Measurements from ENCODE around the gene CRTC1.
"Not testable (repeated sequence)": the region's sequence is repeated elsewhere in the genome, so short reads cannot be mapped to it uniquely, and the experiment has no call there.

The CRTC1 gene

GRCh38 chr19:18804643-18805042 is 121.2 kb downstream of the CRTC1 start:
- DNase-seq (ENCODE audit: low spot score), result no peak

GRCh38 chr19:18807861-18808331 is 124.4 kb downstream of the CRTC1 start:
- no peak for DNase-seq (ENCODE audit: low spot score)

GRCh38 chr19:18809149-18809868 is 125.8 kb downstream of the CRTC1 start:
- DNase-seq (ENCODE audit: low spot score), result no peak

- not testable (repeated sequence) for DNase-seq (ENCODE audit: low spot score)
Measured at GRCh38 chr19:18811638-18812037, 128.2 kb downstream of the CRTC1 start.

- no peak for DNase-seq (ENCODE audit: low spot score)
Measured at GRCh38 chr19:18814063-18814462, 130.6 kb downstream of the CRTC1 start.

GRCh38 chr19:18815673-18816072 is 132.2 kb downstream of the CRTC1 start:
- DNase-seq (ENCODE audit: low spot score), result no peak

- not testable (repeated sequence) for DNase-seq (ENCODE audit: low spot score)
Measured at GRCh38 chr19:18816645-18817044, 133.2 kb downstream of the CRTC1 start.

- DNase-seq (ENCODE audit: low spot score), result no peak
Measured at GRCh38 chr19:18817574-18817973, 134.1 kb downstream of the CRTC1 start.

- no peak for DNase-seq (ENCODE audit: low spot score)
Measured at GRCh38 chr19:18828786-18829185, 145.3 kb downstream of the CRTC1 start.

- DNase-seq (ENCODE audit: low spot score), result no peak
Measured at GRCh38 chr19:18830488-18830887, 147.0 kb downstream of the CRTC1 start.

GRCh38 chr19:18831524-18832305 is 148.2 kb downstream of the CRTC1 start, which contains the start of gene UPF1:
Gene UPF1, plus strand, starts transcription at chr19:18831959. Its CDS starts 251 bp downstream, at chr19:18832210.
- DNase-seq (ENCODE audit: low spot score), result peak; percentile 85
